ENCODE results near the gene SMG1. TPM values are rescaled to one million over a fixed set of nuclear protein-coding genes. Genes with fewer than 3 reads are reported as not detected.
A peak's percentile ranks its signal among the peaks of the same experiment; 100 is the strongest.
"Not testable (repeated sequence)": the region's sequence is repeated elsewhere in the genome, so short reads cannot be mapped to it uniquely, and the experiment has no call there.

SMG1 gene
- 100 to 1,000 TPM in 2 of 4 donors, 10 to 100 TPM in 2; 55.3 to 142 (median 88.9) TPM for total RNA-seq

DNA sequence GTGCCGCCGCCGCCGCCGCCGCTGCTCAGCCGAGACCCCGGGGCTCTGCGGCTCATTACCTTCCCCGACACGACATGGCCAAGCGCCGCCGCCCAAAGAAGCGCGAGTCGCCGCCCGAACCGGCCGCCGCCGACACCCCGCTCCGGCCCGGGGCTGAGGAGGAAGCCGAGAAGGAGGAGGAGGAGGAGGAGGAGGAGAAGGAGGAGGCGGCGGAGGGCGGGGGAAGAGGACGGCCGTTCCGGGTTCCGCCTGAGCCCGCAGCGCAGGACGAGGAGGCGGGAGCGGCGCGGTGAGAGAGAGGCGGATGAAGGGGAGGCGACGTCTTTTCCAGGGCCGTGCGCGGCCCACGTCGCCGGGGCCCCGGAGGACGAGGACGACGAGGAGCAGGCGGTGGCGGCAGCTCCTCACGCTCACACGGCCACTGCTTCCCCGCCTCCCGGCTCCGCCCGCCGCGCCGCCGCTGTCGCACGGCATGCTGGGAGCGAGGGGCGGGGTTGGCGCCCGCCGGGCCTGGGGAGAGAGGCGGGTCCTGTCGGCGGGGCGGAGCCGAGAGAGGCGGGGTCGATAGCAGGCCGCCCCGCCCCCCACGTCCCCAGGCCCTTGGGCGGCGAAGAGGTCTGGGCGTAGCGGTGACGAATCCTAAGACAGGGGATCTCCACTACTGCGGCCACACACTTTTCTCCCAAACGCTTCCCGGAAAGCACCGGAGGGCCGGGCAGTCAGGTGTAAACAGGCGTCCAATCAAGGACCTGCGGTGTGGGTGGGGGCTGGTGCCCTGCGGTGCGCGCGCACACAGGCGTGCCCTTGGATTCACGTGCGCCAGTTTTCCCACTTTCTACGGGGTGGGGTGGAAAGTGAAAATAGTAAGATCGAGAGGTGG, at the start of gene SMG1:
Gene SMG1, minus strand, starts transcription at position 423 of the 880 bp plus-strand sequence. Its CDS starts 367 bp downstream, at position 56.
- H3K4me1 ChIP-seq; intact Hi-C loops (cut with DNase I; ENCODE audit: low total_unique reads); H3K9me3 ChIP-seq; H3K27me3 ChIP-seq; H3K36me3 ChIP-seq: not testable (repeated sequence)
- DNase-seq, result peak; percentile 91 to 92
- H3K27ac ChIP-seq, result peak within 1 kb of the TSS; percentile 86 to 93
- TF ChIP-seq, protein P1, sequence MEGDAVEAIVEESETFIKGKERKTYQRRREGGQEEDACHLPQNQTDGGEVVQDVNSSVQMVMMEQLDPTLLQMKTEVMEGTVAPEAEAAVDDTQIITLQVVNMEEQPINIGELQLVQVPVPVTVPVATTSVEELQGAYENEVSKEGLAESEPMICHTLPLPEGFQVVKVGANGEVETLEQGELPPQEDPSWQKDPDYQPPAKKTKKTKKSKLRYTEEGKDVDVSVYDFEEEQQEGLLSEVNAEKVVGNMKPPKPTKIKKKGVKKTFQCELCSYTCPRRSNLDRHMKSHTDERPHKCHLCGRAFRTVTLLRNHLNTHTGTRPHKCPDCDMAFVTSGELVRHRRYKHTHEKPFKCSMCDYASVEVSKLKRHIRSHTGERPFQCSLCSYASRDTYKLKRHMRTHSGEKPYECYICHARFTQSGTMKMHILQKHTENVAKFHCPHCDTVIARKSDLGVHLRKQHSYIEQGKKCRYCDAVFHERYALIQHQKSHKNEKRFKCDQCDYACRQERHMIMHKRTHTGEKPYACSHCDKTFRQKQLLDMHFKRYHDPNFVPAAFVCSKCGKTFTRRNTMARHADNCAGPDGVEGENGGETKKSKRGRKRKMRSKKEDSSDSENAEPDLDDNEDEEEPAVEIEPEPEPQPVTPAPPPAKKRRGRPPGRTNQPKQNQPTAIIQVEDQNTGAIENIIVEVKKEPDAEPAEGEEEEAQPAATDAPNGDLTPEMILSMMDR (IDR thresholded peaks at IDR 0.05), result peak in 1 of 4 experiments; percentile 25
- TF ChIP-seq POLR2A (IDR thresholded peaks at IDR 0.05), result peak; percentile 86 to 89
- peak within 1 kb of the TSS; percentile 78 to 83 for H3K4me3 ChIP-seq

DNA sequence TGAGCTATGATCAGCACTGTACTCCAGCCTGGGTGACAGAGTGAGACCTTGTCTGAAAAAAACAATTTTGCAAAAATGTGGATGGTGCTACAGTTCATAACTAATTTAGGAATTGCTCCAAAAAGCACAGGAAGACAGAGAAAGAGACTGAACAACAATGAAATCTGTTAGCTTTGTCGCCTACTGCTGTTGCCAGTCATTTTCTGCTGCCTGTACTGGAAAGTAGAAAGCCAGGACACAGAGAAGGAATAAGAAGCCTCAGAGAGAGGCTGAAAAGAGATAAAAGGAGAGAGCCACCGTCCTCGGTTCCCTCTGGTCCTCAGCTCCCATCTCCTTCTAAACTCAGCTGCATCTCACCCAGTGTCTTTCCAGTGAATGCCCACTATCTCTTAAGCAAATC, 48.9 kb upstream of the SMG1 start:
- TF ChIP-seq, protein P1 (IDR thresholded peaks at IDR 0.05), result no peak
- no peak for TF ChIP-seq POLR2A (IDR thresholded peaks at IDR 0.05)
- Histone ChIP-seq H3K9me3 (no peaks in the 10 kb centered on the region), H3K36me3 (no peaks in the 10 kb centered on the region), H3K4me1 (no peaks in the 10 kb centered on the region), H3K4me3 (no peak overlapping the region), H3K27me3 (no peaks in the 10 kb centered on the region), H3K27ac (no peak overlapping the region)
- no peak for DNase-seq
- intact Hi-C loops (cut with DNase I; ENCODE audit: low total_unique reads), result no loop called here

DNA sequence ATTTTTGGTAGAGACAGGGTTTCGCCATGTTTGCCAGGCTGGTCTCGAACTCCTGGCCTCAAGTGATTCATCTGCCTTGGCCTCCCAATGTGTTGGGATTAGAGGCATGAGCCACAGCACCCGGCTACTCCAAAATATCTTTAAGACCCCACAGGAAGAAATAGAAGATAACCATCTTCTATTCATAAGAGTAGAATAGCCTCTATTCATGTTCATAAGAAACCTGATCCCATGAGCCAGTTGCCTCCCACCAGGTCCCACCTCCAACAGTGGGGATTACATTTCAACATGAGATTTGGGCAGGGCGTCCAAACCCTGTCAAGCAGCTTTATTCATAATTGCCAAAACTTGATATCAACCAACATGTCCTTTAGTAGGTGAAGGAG, 43.6 kb upstream of the SMG1 start:
- Histone ChIP-seq H3K27ac (no peak overlapping the region), H3K4me3 (no peak overlapping the region), H3K9me3 (no peaks in the 10 kb centered on the region), H3K36me3 (no peaks in the 10 kb centered on the region), H3K4me1 (no peaks in the 10 kb centered on the region), H3K27me3 (no peaks in the 10 kb centered on the region)
- DNase-seq, result no peak
- TF ChIP-seq, protein P1 (IDR thresholded peaks at IDR 0.05), result no peak
- TF ChIP-seq POLR2A (IDR thresholded peaks at IDR 0.05), result no peak
- intact Hi-C loops (cut with DNase I; ENCODE audit: low total_unique reads), result no loop called here

DNA sequence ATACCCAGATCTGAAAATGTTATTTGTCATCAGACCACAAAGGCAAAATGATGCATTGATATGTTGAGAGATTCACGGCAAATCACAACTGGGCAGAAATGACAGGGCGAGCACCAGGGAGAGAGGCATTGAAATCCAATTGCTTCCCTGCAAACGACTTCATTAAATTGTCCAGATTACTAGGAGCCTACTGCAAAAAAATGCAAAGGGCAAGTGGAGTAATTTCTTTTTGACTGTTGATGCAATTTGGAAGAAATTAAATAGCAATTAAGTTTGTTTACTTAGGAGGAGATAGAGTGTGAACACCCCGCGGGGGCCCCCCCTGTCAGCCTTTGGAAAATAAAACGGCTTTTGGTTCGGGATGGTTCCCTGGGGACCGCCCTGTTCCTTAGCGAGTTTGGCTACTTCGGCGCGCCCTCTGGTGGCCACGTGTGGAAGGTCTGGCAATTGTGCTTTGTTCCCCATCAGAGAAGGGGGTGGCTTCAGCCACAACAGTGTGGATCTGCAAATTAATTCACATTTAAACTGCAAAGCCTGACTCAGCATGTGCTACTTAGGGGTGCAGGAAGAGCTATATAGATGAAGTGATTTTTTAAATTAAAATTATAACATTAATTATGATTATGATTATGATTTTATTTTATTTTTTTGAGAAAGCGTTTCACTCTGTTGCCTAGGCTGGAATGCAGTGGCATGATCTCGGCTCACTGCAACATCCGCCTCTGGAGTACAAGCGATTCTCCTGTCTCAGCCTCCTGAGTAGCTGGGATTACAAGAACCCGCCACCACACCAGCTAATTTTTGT, 43.0 kb upstream of the SMG1 start:
- H3K4me3 ChIP-seq, result peak overlapping the region; percentile 25 to 32
- H3K9me3 ChIP-seq, result no peaks in the 10 kb centered on the region
- no peaks in the 10 kb centered on the region for H3K27me3 ChIP-seq
- DNase-seq, result peak; percentile 83
- H3K36me3 ChIP-seq, result no peaks in the 10 kb centered on the region
- no peaks in the 10 kb centered on the region for H3K4me1 ChIP-seq
- intact Hi-C loops (cut with DNase I; ENCODE audit: low total_unique reads), result no loop called here
- no peak overlapping the region for H3K27ac ChIP-seq
- TF ChIP-seq POLR2A (IDR thresholded peaks at IDR 0.05), result no peak
- TF ChIP-seq, protein P1 (IDR thresholded peaks at IDR 0.05), result peak; percentile 77 to 94 (median 85)

DNA sequence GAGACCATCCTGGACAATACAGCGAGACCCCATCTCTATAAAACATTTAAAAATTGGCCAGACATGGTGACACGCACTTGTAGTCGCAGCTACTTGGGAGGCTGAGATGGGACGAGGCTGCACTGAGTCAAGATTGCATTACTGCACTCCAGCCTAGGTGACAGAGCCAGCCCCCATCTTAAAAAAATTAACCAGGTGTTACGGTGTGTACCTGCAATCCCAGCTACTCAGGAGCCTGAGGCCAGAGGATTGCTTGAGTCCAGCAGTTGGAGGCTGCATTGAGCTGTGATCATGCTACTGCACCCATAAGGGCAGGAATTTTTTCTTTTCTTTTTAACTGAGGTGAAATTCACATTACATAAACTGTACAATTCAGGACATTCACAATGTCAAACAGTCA, 40.6 kb upstream of the SMG1 start:
- H3K27ac ChIP-seq, result no peak overlapping the region
- no peaks in the 10 kb centered on the region for H3K9me3 ChIP-seq
- intact Hi-C loops (cut with DNase I; ENCODE audit: low total_unique reads), result no loop called here
- H3K4me1 ChIP-seq, result no peaks in the 10 kb centered on the region
- TF ChIP-seq, protein P1 (IDR thresholded peaks at IDR 0.05), result no peak
- TF ChIP-seq POLR2A (IDR thresholded peaks at IDR 0.05), result no peak
- no peaks in the 10 kb centered on the region for H3K27me3 ChIP-seq
- no peak for DNase-seq
- H3K36me3 ChIP-seq, result no peaks in the 10 kb centered on the region
- H3K4me3 ChIP-seq, result no peak overlapping the region

Measured in uterus (tissue), 4 donors.